GM04503 (cell line): ENCODE data around the gene CHID1.

ENCODE experiments used
- DNase-seq: peaks from one replicate; pipeline ENCODE4 v3.0.0-alpha.2; 2012; ENCODE audit warnings: low read depth

Gene CHID1

DNA sequence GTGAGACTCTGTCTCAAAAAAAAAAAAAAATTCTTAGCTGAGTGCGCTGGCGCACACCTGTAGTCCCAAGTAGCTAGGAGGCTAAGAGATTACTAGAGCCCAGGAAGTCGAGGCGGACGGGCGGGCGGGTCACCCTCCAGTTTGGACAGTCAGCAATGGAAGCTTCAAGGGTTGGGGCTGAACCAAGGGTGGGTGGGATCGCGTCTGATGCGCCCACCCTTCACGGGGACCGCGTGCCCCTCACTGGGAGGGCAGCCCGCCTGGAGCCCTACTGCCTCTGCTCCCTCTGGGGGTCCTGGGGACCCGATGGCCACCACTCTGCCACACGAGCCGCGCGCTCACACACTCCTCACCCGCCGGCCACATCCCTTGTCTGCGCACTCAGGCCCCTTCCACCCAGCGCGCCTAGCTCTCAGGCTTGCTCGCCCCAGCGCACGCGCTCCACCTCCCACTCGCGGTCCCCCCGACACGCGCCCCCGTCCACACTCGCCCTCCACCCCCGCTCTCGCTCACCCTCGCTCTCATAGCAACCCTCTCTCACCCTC, 494 bp downstream of the CHID1 start:
- DNase-seq = no peak

DNA sequence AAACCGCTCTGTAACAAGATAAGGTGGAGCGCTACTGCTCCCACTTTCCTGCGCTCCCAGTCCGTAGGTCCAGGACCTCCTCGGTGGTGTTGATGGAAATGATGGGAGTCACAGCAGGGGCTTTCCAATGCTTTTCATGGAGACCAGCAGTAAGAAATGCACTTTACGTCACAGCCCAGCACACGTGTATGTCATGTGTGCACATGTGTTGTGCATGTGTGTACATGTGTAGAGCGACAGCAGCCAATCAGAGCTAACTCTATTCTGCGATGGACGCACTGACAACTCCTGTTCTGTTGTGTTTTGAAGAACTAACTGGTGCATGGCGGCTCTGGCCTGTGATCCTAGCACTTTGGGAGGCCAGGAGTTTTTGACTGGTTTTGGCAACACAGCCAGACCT, 1.2 kb downstream of the CHID1 start:
- no peak for DNase-seq

DNA sequence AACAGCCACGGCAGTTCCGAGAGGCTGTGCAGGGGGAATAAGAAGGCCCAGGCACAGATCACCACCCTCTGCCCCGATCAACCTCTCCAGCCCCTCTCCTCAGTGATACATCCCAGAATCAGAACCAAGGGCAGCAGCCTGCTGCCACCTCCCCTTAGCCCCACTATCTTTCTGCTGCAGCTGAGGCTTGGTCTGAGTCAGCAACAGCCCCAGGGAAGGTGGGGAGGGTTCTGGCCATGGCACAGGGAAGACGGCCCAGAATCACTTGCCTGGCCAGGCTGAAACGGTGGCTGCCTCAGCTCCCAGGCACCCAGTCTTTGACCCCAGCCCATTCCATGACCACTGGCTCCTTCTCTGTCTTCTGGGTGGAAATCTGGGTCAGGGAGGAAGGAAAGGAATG, 2.3 kb downstream of the CHID1 start:
- no peak for DNase-seq

DNA sequence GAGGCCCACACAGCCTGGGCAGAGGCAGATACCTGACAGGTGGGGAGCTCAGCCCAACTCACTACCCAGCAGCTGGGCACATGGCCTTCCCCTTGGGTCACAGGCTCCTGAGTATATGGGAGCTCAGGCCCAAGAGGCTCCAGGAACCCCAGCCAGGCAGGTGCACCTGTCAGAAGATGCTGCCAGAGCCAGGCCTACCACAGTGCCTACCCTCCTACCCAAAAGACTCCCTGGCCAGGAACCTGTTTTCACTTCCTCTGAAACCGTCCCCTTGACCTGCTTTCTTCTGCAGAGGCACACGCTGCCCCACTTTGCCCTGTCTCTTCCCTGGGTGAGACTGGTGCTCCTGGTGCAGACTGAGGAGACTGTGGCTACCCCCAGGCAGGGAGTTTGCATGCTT, 2.9 kb downstream of the CHID1 start:
- no peak for DNase-seq

DNA sequence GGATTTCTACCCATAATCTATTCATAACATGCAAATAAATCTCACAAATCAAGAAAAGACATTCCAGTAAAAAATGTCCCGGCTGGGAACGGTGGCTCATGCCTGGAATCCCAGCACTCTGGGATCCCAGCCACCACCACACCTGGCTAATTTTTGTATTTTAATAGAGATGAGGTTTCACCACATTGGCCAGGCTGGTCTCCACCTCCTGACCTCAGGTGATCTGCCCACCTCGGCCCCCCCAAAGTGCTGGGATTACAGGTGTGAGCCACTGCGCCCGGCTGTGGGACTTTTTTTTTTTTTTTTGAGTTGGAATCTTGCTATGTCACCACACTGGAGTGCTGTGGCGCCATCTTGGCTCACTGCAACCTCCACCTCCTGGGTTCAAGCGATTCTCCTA, 4.7 kb downstream of the CHID1 start:
- no peak for DNase-seq

DNA sequence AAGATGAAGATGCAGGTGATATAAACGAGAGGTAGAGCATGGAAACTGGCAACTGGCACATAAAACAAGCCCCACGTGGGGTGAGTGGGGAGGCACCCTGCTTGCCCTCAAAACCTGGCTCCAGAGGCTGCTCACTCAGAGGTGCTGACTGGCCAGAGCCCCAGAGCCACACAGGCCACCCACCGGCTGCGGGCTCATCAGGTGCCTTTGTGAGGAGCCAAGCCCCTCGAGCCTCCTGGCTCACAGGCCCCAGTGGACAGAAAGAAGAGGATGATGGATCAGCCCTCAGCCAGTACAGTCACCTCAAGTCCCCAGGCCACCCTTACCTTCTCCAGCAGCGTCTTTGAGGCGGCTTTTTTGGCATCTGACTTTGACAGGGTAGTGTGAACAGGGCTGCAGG, 6.2 kb downstream of the CHID1 start:
- no peak for DNase-seq

DNA sequence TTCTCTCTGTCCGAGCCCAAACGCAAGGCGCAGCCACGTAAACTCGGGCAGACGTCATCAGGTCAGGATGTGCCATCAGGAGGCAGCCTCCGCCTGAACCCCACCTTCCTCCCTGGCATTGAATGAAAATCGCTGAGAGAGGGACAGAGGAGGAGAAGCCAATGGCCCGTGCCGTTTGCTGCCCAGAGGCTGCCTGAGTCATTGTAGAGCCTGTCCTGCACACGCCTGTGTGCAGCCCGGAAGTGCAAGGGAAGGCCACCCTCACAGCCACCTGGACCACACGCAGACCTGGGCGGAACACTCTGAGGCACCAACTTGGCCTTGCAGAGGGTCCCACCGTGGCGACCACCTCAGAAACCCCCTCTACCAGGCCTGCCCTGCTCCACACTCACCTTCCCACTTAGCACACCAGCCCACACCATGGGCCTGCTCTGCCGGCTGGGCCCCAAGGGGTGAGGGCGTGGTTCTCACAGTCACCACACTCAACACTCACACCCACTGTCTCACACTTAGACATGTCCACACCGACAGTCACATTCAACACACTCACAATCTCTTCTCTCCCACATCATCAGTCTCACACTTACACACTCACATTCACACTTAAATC, 9.1 kb downstream of the CHID1 start:
- DNase-seq = no peak

DNA sequence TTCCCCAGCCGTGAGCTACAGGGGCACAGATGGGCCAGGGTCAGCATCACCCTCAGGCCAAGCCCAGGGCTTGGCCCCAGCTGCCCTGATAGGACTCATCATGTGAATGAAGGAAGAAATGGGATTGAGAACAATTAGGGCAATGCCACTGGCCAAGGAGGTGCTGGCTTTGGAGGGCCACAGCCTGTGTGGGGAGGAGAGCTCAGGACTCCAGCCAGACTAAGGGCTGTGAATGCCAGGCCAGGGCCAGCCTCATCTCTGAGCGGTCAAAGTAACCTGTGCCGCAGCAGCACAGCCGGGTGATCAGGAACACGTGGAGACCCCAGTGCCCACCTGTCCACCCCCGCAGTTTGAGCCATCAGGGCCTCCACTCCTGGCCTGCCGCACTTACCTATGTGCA, 10.1 kb downstream of the CHID1 start:
- DNase-seq = no peak

DNA sequence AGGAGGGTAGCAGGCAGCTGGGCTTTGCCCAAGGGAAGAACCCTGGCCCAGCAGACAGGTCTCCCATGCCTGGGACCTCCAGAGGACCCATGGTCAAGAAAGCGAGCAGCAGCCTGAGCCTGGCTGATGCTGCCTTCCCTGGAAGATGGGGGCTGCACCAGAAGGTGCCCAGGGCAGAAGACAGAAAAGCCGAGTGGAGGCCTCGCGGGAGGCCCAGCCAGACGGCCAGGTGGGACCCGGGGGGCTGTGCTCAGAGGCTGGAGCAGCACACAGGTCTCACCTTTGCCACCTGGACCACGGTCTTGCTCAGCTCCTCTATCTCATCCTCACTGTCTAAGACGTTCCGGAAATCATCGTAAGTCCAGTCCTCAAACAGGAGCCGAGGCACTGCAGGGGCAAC, 10.9 kb downstream of the CHID1 start:
- DNase-seq = no peak

DNA sequence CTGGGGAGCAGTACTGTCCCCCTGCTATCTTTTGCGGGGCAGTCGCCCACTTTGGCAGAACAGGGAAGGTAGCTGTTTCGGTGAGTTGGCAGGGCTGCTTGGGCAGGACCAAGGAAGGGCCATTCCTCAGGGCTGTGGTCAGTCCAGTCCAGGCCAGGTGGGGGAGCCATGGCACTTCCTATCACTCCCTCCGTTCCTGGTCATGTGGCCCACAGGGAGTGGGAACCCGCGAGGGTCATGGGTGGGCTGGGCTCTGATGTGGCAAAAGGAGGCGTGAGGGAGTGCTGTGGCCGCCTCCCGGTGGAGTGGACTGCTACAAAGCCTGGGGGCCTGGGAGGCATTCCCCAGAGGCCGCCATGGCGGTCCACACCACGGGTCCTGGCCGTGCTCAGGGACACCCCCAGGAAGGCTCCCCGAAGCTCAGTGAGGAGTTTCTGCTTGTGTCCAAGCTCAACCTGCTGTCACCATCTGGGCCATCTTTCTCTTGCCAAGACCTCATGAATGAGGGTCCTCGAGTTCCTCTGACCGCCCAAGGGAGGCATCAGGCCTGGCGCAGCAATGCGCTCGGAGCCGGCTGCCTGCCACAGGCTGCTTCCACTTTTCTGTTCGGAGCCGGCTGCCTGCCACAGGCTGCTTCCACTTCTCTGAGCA, 11.9 kb downstream of the CHID1 start:
- DNase-seq = no peak

- DNase-seq = no peak
These were observed 12.5 kb downstream of the CHID1 start for GRCh38 chr11:898143-898511.

GRCh38 chr11:897253-898142, 13.1 kb downstream of the CHID1 start:
- DNase-seq = no peak

DNA sequence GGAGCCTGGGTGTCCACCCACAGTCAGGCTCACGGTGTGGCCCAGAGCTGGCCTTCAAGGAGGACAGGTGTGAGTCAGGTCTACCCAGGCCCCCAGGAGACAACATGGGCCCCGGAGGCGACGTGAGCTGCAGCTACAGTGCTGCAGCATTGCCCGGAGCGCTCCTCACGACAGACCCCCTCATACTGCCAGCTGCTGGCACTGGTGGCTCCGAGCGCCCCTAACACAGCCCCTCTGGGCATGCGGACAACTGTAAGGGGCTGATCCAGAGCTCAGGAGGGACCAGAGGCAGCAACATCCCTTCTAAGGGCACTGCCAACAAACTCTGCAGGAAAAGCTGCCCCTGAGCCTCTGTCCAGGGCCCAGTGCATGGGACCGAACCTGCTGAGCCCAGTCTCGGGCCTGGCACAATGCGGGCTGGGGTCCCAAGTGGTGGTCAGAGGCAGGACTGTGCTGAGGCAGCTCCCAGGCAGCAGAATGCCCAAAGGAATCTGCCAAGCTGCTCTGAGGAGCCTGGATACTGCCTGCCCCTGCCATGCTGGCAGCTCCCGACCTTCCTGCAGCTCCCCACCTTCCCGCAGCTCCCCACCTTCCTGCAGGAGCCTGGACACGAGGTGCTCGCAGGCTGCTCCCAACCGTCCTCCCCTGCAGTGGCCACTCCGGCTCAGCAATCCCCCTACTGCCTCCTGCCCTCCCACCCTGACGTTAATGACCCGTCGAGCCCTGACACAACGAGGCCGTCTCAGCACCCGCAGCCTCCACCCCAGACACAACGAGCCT, 15.1 kb downstream of the CHID1 start:
- no peak for DNase-seq

- no peak for DNase-seq
These were observed 15.9 kb downstream of the CHID1 start for GRCh38 chr11:894575-895201.

- no peak for DNase-seq
These were observed 17.5 kb downstream of the CHID1 start for GRCh38 chr11:893008-893654.

GRCh38 chr11:890794-891540, 19.6 kb downstream of the CHID1 start:
- no peak for DNase-seq

- no peak for DNase-seq
These were observed 20.7 kb downstream of the CHID1 start for GRCh38 chr11:889687-890475.

DNA sequence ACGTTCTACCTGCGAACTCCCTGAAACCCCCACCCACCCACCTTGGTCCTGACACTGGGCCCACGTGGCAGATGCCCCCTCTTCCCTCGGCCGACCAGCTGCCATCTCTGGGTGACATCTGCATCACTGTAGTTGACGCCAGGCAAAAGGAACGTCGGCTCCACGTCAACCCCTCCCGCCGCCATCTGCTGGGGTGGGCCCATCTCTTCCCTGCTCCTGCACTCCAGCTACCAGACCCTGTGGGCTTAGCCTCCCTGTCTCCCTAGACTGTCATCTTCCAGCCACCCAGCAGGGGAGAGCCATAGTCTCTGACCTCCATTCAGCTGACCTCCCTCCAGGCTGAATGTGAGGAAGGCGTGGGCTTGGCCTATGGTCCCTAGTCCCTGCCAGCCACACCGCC, 21.4 kb downstream of the CHID1 start:
- DNase-seq = no peak

GRCh38 chr11:888310-889212, 22.0 kb downstream of the CHID1 start:
- DNase-seq = no peak
